ENCODE results near the gene GSTP1. TPM values are rescaled to one million over a fixed set of nuclear protein-coding genes. Genes with fewer than 3 reads are reported as not detected.

Gene GSTP1
- total and polyA plus RNA-seq, 2 donors (not counting 1 experiment from before 2014, with no cell fraction given): 360 to 642 TPM

DNA sequence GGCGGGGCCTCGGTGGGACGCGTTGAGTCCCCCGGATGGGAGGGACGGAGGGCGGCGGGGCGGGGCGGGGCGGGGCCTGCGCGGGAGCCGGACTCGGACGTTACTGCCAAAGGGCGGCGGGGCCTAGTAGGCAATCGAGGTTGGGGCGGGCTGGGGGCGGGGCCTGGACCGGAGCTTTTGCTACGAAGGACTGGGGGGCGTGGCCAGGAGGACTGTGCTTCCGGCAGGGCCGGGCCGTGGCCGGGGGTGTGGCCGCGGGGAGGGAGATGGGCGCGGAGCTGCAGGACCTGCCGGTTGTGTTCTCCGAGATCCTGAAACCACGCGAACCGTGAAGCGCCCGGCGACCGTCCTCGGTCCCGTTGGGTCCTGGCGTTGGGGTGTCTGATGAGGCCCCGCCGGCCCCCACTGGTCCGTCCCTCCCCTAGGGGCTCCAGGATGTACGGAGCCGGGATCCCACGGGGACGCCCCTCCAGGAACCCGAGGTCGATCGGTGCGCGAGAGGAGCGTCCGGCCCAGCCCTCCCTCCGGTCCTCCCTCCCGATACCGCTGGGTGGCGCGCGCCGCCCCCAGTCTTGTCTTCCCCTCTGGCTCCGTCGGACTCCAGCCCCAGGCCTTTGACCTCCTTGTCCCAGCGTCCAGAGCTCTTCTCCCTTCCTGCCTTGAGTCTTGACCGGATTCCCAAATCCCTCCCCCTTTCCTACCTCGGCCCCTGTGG, 46.8 kb downstream of the GSTP1 start:
- peak; percentile 93 to 97 for DNase-seq (ENCODE audit: low read depth in 2 of 2)
- Histone ChIP-seq H3K9ac (ENCODE audit: insufficient read depth, low read length) (peak overlapping the region; percentile 82), H3K4me3 (replicated peaks in 1 of 4; ENCODE audit: control extremely low read depth in 1 of 4, insufficient read depth in 1 of 4, low read depth in 3 of 4, low read length in 4 of 4) (peak overlapping the region; percentile 49 to 77 (median 71)), H3K27ac (ENCODE audit: insufficient read depth, low read length) (peak overlapping the region; percentile 87), H2AFZ (ENCODE audit: low read length) (peak overlapping the region; percentile 71), H3K4me2 (ENCODE audit: extremely low read depth, insufficient read depth, low read length) (peak overlapping the region; percentile 69), H3K79me2 (ENCODE audit: control insufficient read depth, insufficient read depth, low read length) (no peaks in the 10 kb centered on the region), H3K36me3 (ENCODE audit: control insufficient read depth, insufficient read depth, low read length) (no peaks in the 10 kb centered on the region), H3K9me3 (ENCODE audit: control insufficient read depth, insufficient read depth, low read depth, low read length) (no peaks in the 10 kb centered on the region), H4K20me1 (ENCODE audit: control insufficient read depth, extremely low read depth, insufficient read depth, low read length) (no peaks in the 10 kb centered on the region), H3K4me1 (ENCODE audit: control insufficient read depth, extremely low read depth, insufficient read depth, low read length) (peaks cover 3% of the 10 kb centered on the region), H3K27me3 (ENCODE audit: control insufficient read depth, insufficient read depth, low read length) (no peaks in the 10 kb centered on the region)
- TF ChIP-seq EZH2 (IDR thresholded peaks at IDR 0.05; ENCODE audit: low read length, missing control alignments) (no peak), CTCF (conservative IDR thresholded peaks at IDR 0.05 in 1 of 2, IDR thresholded peaks at IDR 0.05 in 1 of 2; ENCODE audit: low read depth in 1 of 2, low read length in 2 of 2) (peak; percentile 54 to 61)

- peaks cover 3% of the 10 kb centered on the region for H3K4me1 ChIP-seq (ENCODE audit: control insufficient read depth, extremely low read depth, insufficient read depth, low read length)
- H3K4me2 ChIP-seq (ENCODE audit: extremely low read depth, insufficient read depth, low read length): peak overlapping the region; percentile 69
These were observed 47.3 kb downstream of the GSTP1 start for GRCh38 chr11:67630943-67631331.

GRCh38 chr11:67631411-67631810, 47.8 kb downstream of the GSTP1 start:
- Histone ChIP-seq H3K4me1 (ENCODE audit: control insufficient read depth, extremely low read depth, insufficient read depth, low read length) (peaks cover 3% of the 10 kb centered on the region), H3K9me3 (ENCODE audit: control insufficient read depth, insufficient read depth, low read depth, low read length) (no peaks in the 10 kb centered on the region), H3K79me2 (ENCODE audit: control insufficient read depth, insufficient read depth, low read length) (no peaks in the 10 kb centered on the region), H3K4me2 (ENCODE audit: extremely low read depth, insufficient read depth, low read length) (no peak overlapping the region), H3K36me3 (ENCODE audit: control insufficient read depth, insufficient read depth, low read length) (no peaks in the 10 kb centered on the region), H3K27me3 (ENCODE audit: control insufficient read depth, insufficient read depth, low read length) (no peaks in the 10 kb centered on the region), H3K4me3 (replicated peaks in 1 of 4; ENCODE audit: control extremely low read depth in 1 of 4, insufficient read depth in 1 of 4, low read depth in 3 of 4, low read length in 4 of 4) (no peak overlapping the region), H3K27ac (ENCODE audit: insufficient read depth, low read length) (no peak overlapping the region), H3K9ac (ENCODE audit: insufficient read depth, low read length) (no peak overlapping the region), H2AFZ (ENCODE audit: low read length) (no peak overlapping the region), H4K20me1 (ENCODE audit: control insufficient read depth, extremely low read depth, insufficient read depth, low read length) (no peaks in the 10 kb centered on the region)
- TF ChIP-seq CTCF (conservative IDR thresholded peaks at IDR 0.05 in 1 of 2, IDR thresholded peaks at IDR 0.05 in 1 of 2; ENCODE audit: low read depth in 1 of 2, low read length in 2 of 2): no peak
- no peak for TF ChIP-seq EZH2 (IDR thresholded peaks at IDR 0.05; ENCODE audit: low read length, missing control alignments)
- no peak for DNase-seq (ENCODE audit: low read depth in 2 of 2)

More at GRCh38 chr11:67630943-67631331, 47.3 kb downstream of the GSTP1 start:
- peak overlapping the region; percentile 71 for H2AFZ ChIP-seq (ENCODE audit: low read length)
- H3K27ac ChIP-seq (ENCODE audit: insufficient read depth, low read length): peak overlapping the region; percentile 87
- no peaks in the 10 kb centered on the region for H3K79me2 ChIP-seq (ENCODE audit: control insufficient read depth, insufficient read depth, low read length)
- TF ChIP-seq EZH2 (IDR thresholded peaks at IDR 0.05; ENCODE audit: low read length, missing control alignments) (no peak), CTCF (conservative IDR thresholded peaks at IDR 0.05 in 1 of 2, IDR thresholded peaks at IDR 0.05 in 1 of 2; ENCODE audit: low read depth in 1 of 2, low read length in 2 of 2) (no peak)
- H3K4me3 ChIP-seq (replicated peaks in 1 of 4; ENCODE audit: control extremely low read depth in 1 of 4, insufficient read depth in 1 of 4, low read depth in 3 of 4, low read length in 4 of 4): peak overlapping the region; percentile 49 to 77 (median 71)
- no peaks in the 10 kb centered on the region for H3K27me3 ChIP-seq (ENCODE audit: control insufficient read depth, insufficient read depth, low read length)
- no peaks in the 10 kb centered on the region for H4K20me1 ChIP-seq (ENCODE audit: control insufficient read depth, extremely low read depth, insufficient read depth, low read length)
- no peaks in the 10 kb centered on the region for H3K9me3 ChIP-seq (ENCODE audit: control insufficient read depth, insufficient read depth, low read depth, low read length)
- DNase-seq (ENCODE audit: low read depth in 2 of 2): no peak
- no peak overlapping the region for H3K9ac ChIP-seq (ENCODE audit: insufficient read depth, low read length)
- no peaks in the 10 kb centered on the region for H3K36me3 ChIP-seq (ENCODE audit: control insufficient read depth, insufficient read depth, low read length)
